ENCODE results near the gene FOLR3.
"Not testable (repeated sequence)": the region's sequence is repeated elsewhere in the genome, so short reads cannot be mapped to it uniquely, and the experiment has no call there.

The FOLR3 gene

GRCh38 chr11:72124046-72124445 lies 11.5 kb upstream of the FOLR3 start:
- no peak for DNase-seq

GRCh38 chr11:72125956-72126355 lies 9.6 kb upstream of the FOLR3 start:
- no peak for DNase-seq

GRCh38 chr11:72127923-72128322 lies 7.6 kb upstream of the FOLR3 start:
- no peak for DNase-seq

- DNase-seq, result no peak
These were observed 6.1 kb upstream of the FOLR3 start for GRCh38 chr11:72129381-72129780.

- DNase-seq, result no peak
These were observed 2.9 kb upstream of the FOLR3 start for GRCh38 chr11:72132646-72133045.

- no peak for DNase-seq
These were observed 562 bp downstream of the FOLR3 start for GRCh38 chr11:72135891-72136683.

GRCh38 chr11:72136684-72137262 lies 1.2 kb downstream of the FOLR3 start:
- DNase-seq, result no peak

GRCh38 chr11:72138821-72139390 lies 3.4 kb downstream of the FOLR3 start:
- DNase-seq, result no peak

GRCh38 chr11:72139500-72139899 lies 4.0 kb downstream of the FOLR3 start:
- no peak for DNase-seq

- no peak for DNase-seq
These were observed 5.1 kb downstream of the FOLR3 start for GRCh38 chr11:72140661-72141060.

GRCh38 chr11:72141066-72141465 lies 5.5 kb downstream of the FOLR3 start:
- DNase-seq, result no peak

GRCh38 chr11:72142086-72142485 lies 6.6 kb downstream of the FOLR3 start:
- not testable (repeated sequence) for DNase-seq

GRCh38 chr11:72142543-72142942 lies 7.0 kb downstream of the FOLR3 start:
- not testable (repeated sequence) for DNase-seq

GRCh38 chr11:72144807-72145565 lies 9.5 kb downstream of the FOLR3 start:
- no peak for DNase-seq

- no peak for DNase-seq
These were observed 11.1 kb downstream of the FOLR3 start for GRCh38 chr11:72146625-72147024.

GRCh38 chr11:72150882-72151281 lies 15.4 kb downstream of the FOLR3 start:
- DNase-seq, result no peak

GRCh38 chr11:72153874-72154273 lies 18.3 kb downstream of the FOLR3 start:
- not testable (repeated sequence) for DNase-seq

- DNase-seq, result no peak
These were observed 19.3 kb downstream of the FOLR3 start for GRCh38 chr11:72154816-72155215.

GRCh38 chr11:72155751-72156150 lies 20.2 kb downstream of the FOLR3 start:
- no peak for DNase-seq

- no peak for DNase-seq
These were observed 21.6 kb downstream of the FOLR3 start for GRCh38 chr11:72157131-72157530.

GRCh38 chr11:72160319-72160718 lies 24.8 kb downstream of the FOLR3 start:
- no peak for DNase-seq

- no peak for DNase-seq
These were observed 27.5 kb downstream of the FOLR3 start for GRCh38 chr11:72162891-72163492.

GRCh38 chr11:72164187-72164586 lies 28.7 kb downstream of the FOLR3 start:
- not testable (repeated sequence) for DNase-seq

All from NCI-H1930 (cell line).